Erythroblast (primary cell): ENCODE data around the gene PPP2R1A.

Experiments
- GATA1 ChIP-seq: IDR thresholded peaks from 2 replicates; pipeline ENCODE4 v1.6.1; 2011; ENCODE audit warnings: low read depth, mild to moderate bottlenecking, control low read depth, low read length, moderate library complexity
- POLR2A ChIP-seq: IDR thresholded peaks from 2 replicates; pipeline ENCODE4 v1.6.1; 2011; ENCODE audit warnings: mild to moderate bottlenecking, low read length

- no peak for TF ChIP-seq POLR2A
- no peak for TF ChIP-seq GATA1
These were observed 47.3 kb downstream of the PPP2R1A start for GRCh38 chr19:52237197-52237596.
